Mesendoderm (in vitro differentiated cells): ENCODE results near the gene ZFYVE1.

Experiments
- DNase-seq: peaks from one replicate; pipeline ENCODE4 v3.0.0; 2013
- H2AK5ac ChIP-seq: 2 replicates; pipeline ENCODE4 v1.6.1; 2013; ENCODE audit warnings: low read length, inconsistent platforms
- H2BK120ac ChIP-seq: 2 replicates; pipeline ENCODE4 v1.6.1; 2013; ENCODE audit warnings: low read depth, mild to moderate bottlenecking, low read length, moderate library complexity, mixed read lengths
- H2BK15ac ChIP-seq: replicated peaks from 2 replicates; pipeline ENCODE4 v1.6.1; 2013; ENCODE audit warnings: low read depth, mild to moderate bottlenecking, moderate library complexity
- H2BK5ac ChIP-seq: 2 replicates; pipeline ENCODE4 v1.6.1; 2013; ENCODE audit warnings: low read length, inconsistent platforms
- H3K18ac ChIP-seq: 2 replicates; pipeline ENCODE4 v1.6.1; 2013; ENCODE audit warnings: mild to moderate bottlenecking, low read length, mixed read lengths
- H3K23ac ChIP-seq: one replicate; pipeline ENCODE4 v1.6.1; 2013; ENCODE audit warnings: low read length
- H3K27ac ChIP-seq: 2 replicates; pipeline ENCODE4 v1.5.1; 2013; ENCODE audit warnings: low read depth, mild to moderate bottlenecking, inconsistent platforms, low read length, moderate library complexity
- H3K27me3 ChIP-seq: 2 replicates; pipeline ENCODE4 v1.6.1; 2013; ENCODE audit warnings: low read length, control low read depth, mild to moderate bottlenecking, inconsistent platforms; ENCODE audit not compliant: insufficient read depth, poor library complexity
- H3K36me3 ChIP-seq: 2 replicates; pipeline ENCODE4 v1.6.1; 2013; ENCODE audit warnings: low read length, inconsistent platforms; ENCODE audit not compliant: control insufficient read depth, insufficient read depth
- H3K4ac ChIP-seq: one replicate; pipeline ENCODE4 v1.6.1; 2013; ENCODE audit warnings: low read depth, mild to moderate bottlenecking, low read length, moderate library complexity
- H3K4me1 ChIP-seq: 2 replicates; pipeline ENCODE4 v1.6.1; 2013; ENCODE audit warnings: low read depth, low read length, inconsistent platforms; ENCODE audit not compliant: control insufficient read depth
- H3K4me2 ChIP-seq: 2 replicates; pipeline ENCODE4 v1.6.1; 2013; ENCODE audit warnings: low read length
- H3K4me3 ChIP-seq: 2 replicates; pipeline ENCODE4 v1.5.1; 2013; ENCODE audit warnings: mild to moderate bottlenecking, low read length
- H3K56ac ChIP-seq: one replicate; pipeline ENCODE4 v1.6.1; 2013; ENCODE audit warnings: low read length
- H3K79me1 ChIP-seq: 2 replicates; pipeline ENCODE4 v1.6.1; 2013; ENCODE audit warnings: low read length, inconsistent platforms
- H3K79me2 ChIP-seq: 2 replicates; pipeline ENCODE4 v1.6.1; 2013; ENCODE audit warnings: mild to moderate bottlenecking, low read length; ENCODE audit not compliant: control insufficient read depth, insufficient read depth
- H3K9ac ChIP-seq: 2 replicates; pipeline ENCODE4 v1.6.1; 2013; ENCODE audit warnings: low read length, inconsistent platforms
- H4K5ac ChIP-seq: one replicate; pipeline ENCODE4 v1.6.1; 2013; ENCODE audit warnings: low read length
- H4K8ac ChIP-seq: one replicate; pipeline ENCODE4 v1.6.1; 2013; ENCODE audit warnings: low read depth, mild to moderate bottlenecking, control low read depth, low read length, moderate library complexity
- WGBS: extraction: QIAGEN DNeasy Blood & Tissue Kit; methylation state at CpG from one replicate; pipeline ENCODE4 v1.1.7; 2013; ENCODE audit warnings: low lambda C conversion rate, missing lambda C conversion rate; ENCODE audit not compliant: insufficient coverage; ENCODE audit errors: extremely low coverage; 5-methylcytosine and 5-hydroxymethylcytosine counted together

Gene ZFYVE1

GRCh38 chr14:72982146-72982708, 44.7 kb downstream of the ZFYVE1 start:
- H2BK5ac ChIP-seq = no peak overlapping the region
- no peak overlapping the region for H3K4ac ChIP-seq
- no peak overlapping the region for H4K8ac ChIP-seq
- no peak overlapping the region for H3K4me2 ChIP-seq
- no peak overlapping the region for H3K18ac ChIP-seq
- WGBS = no CpG with 5 or more reads among the region's 3 CpGs
- no peaks in the 10 kb centered on the region for H3K36me3 ChIP-seq
- no peak overlapping the region for H3K56ac ChIP-seq
- H4K5ac ChIP-seq = no peak overlapping the region
- no peaks in the 10 kb centered on the region for H3K4me1 ChIP-seq
- no peaks in the 10 kb centered on the region for H3K27me3 ChIP-seq
- no peak for DNase-seq
- no peaks in the 10 kb centered on the region for H3K79me2 ChIP-seq
- no peak overlapping the region for H2BK120ac ChIP-seq
- H3K4me3 ChIP-seq = no peak overlapping the region
- no peak overlapping the region for H3K23ac ChIP-seq
- H2BK15ac ChIP-seq = no peak overlapping the region
- H2AK5ac ChIP-seq = no peak overlapping the region
- H3K9ac ChIP-seq = no peak overlapping the region
- H3K27ac ChIP-seq = no peak overlapping the region
- H3K79me1 ChIP-seq = no peaks in the 10 kb centered on the region

- Histone ChIP-seq H3K56ac (no peak overlapping the region), H3K79me1 (no peaks in the 10 kb centered on the region), H2BK15ac (no peak overlapping the region), H3K27me3 (no peaks in the 10 kb centered on the region), H3K23ac (no peak overlapping the region), H3K4me3 (no peak overlapping the region), H3K27ac (no peak overlapping the region), H3K36me3 (no peaks in the 10 kb centered on the region), H2BK120ac (no peak overlapping the region), H3K4me1 (no peaks in the 10 kb centered on the region), H2BK5ac (no peak overlapping the region), H3K9ac (no peak overlapping the region), H2AK5ac (no peak overlapping the region), H4K5ac (no peak overlapping the region), H3K79me2 (no peaks in the 10 kb centered on the region), H3K18ac (no peak overlapping the region), H4K8ac (no peak overlapping the region), H3K4ac (no peak overlapping the region), H3K4me2 (no peak overlapping the region)
- no CpG with 5 or more reads among the region's 8 CpGs for WGBS
- DNase-seq = no peak
Measured at GRCh38 chr14:72980863-72981262, 46.0 kb downstream of the ZFYVE1 start.

DNA sequence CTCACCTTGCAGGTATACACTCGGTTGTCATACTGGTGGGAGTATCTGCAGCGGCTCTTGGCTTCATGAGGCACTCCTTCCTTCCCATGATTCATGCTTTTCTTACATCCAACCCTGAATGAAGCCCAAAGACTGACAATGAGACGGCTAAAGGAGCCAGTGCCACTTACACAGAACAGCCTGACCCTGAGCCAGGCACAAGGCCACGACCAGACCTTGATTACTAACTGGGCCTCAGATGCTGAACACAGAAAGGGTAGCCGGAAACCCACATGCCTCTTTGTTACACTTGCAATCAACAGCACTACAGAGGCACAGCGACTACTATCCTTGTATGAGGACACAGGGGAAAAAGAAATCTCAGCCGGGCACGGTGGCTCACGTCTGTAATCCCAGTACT, 48.0 kb downstream of the ZFYVE1 start:
- peaks cover 2% of the 10 kb centered on the region for H3K36me3 ChIP-seq
- WGBS = no CpG with 5 or more reads among the region's 9 CpGs
- H4K5ac ChIP-seq = no peak overlapping the region
- H3K4me1 ChIP-seq = no peaks in the 10 kb centered on the region
- no peak overlapping the region for H2BK120ac ChIP-seq
- no peak overlapping the region for H3K4ac ChIP-seq
- no peak overlapping the region for H3K18ac ChIP-seq
- H3K27me3 ChIP-seq = no peaks in the 10 kb centered on the region
- no peak overlapping the region for H2AK5ac ChIP-seq
- H3K4me3 ChIP-seq = no peak overlapping the region
- no peak overlapping the region for H3K4me2 ChIP-seq
- H4K8ac ChIP-seq = no peak overlapping the region
- no peak overlapping the region for H3K9ac ChIP-seq
- H3K79me1 ChIP-seq = no peaks in the 10 kb centered on the region
- no peak overlapping the region for H3K27ac ChIP-seq
- H3K23ac ChIP-seq = no peak overlapping the region
- H2BK5ac ChIP-seq = no peak overlapping the region
- no peak for DNase-seq
- H2BK15ac ChIP-seq = no peak overlapping the region
- no peaks in the 10 kb centered on the region for H3K79me2 ChIP-seq
- H3K56ac ChIP-seq = no peak overlapping the region

DNA sequence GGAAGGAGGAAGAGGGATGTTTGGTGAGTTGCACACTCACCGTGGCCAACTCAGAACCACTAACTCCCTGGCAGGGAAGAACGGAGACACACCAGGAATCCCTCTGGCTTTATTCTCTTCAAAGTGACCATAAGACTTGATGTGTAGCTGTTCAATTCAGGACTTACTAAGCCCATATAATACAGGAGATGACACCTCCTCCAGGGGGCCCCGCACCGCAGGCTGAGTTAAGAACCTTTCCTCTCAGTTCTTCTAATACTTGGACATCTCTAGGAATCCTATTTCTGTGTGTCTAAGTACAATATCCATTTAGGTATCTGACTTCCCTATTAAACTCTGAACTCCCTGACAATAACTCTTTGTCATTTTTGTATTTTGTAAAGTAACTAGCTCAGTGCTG, 51.1 kb downstream of the ZFYVE1 start:
- H3K56ac ChIP-seq = no peak overlapping the region
- H3K4me1 ChIP-seq = no peaks in the 10 kb centered on the region
- no peak overlapping the region for H4K5ac ChIP-seq
- no peak overlapping the region for H2BK120ac ChIP-seq
- no peak overlapping the region for H2AK5ac ChIP-seq
- no peak overlapping the region for H2BK5ac ChIP-seq
- no peak overlapping the region for H3K4me2 ChIP-seq
- H3K27ac ChIP-seq = no peak overlapping the region
- no peak overlapping the region for H2BK15ac ChIP-seq
- H3K9ac ChIP-seq = no peak overlapping the region
- no peaks in the 10 kb centered on the region for H3K79me1 ChIP-seq
- H3K18ac ChIP-seq = no peak overlapping the region
- H3K36me3 ChIP-seq = peaks cover 2% of the 10 kb centered on the region
- no peak overlapping the region for H3K23ac ChIP-seq
- peak; percentile 22 for DNase-seq
- no peak overlapping the region for H4K8ac ChIP-seq
- no peaks in the 10 kb centered on the region for H3K27me3 ChIP-seq
- no peaks in the 10 kb centered on the region for H3K79me2 ChIP-seq
- no peak overlapping the region for H3K4ac ChIP-seq
- no CpG with 5 or more reads among the region's 4 CpGs for WGBS
- H3K4me3 ChIP-seq = no peak overlapping the region

- H3K36me3 ChIP-seq = peaks cover 2% of the 10 kb centered on the region
- H2BK15ac ChIP-seq = no peak overlapping the region
- H3K27ac ChIP-seq = no peak overlapping the region
- no peak overlapping the region for H4K5ac ChIP-seq
- no peaks in the 10 kb centered on the region for H3K4me1 ChIP-seq
- no peak overlapping the region for H3K4me3 ChIP-seq
- no peak overlapping the region for H2BK5ac ChIP-seq
- no peak overlapping the region for H3K18ac ChIP-seq
- H3K79me1 ChIP-seq = no peaks in the 10 kb centered on the region
- H3K79me2 ChIP-seq = no peaks in the 10 kb centered on the region
- no peak overlapping the region for H3K4me2 ChIP-seq
- no peak overlapping the region for H3K56ac ChIP-seq
- H2AK5ac ChIP-seq = no peak overlapping the region
- DNase-seq = no peak
- no peak overlapping the region for H4K8ac ChIP-seq
- no peak overlapping the region for H3K4ac ChIP-seq
- no peak overlapping the region for H3K23ac ChIP-seq
- WGBS = no CpG with 5 or more reads among the region's 12 CpGs
- H3K27me3 ChIP-seq = no peaks in the 10 kb centered on the region
- no peak overlapping the region for H2BK120ac ChIP-seq
- H3K9ac ChIP-seq = no peak overlapping the region
Measured at GRCh38 chr14:72974661-72975060, 52.2 kb downstream of the ZFYVE1 start.

DNA sequence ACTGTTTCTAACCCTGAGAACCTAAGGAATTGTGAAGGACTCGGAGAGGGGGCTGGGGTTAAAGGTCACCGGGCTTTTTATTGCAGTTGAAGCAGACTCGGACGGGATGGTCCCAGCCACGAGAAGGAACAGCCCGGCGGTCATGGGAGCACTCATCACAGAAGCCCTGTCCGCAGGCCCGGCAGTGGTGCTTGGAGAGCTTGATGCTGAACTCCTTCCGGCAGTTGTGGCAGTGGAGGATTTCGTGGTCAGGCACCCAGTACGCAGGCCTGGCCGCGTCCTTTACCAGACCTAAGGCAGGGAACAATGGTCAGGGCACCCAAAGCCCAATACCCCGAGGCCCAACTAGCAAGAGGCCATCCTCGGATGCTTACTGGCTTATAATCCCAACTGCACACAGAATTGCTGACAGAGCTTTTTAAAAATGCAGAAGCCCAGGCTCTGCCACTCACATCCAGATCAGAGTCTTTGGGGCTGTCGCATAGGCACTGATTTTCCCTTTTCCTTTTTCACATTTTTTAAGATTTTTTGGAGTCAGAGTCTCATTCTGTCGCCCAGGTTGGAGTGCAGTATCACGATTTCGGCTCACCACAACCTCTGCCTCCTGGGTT, 56.0 kb downstream of the ZFYVE1 start:
- Histone ChIP-seq H3K23ac (no peak overlapping the region), H2BK120ac (no peak overlapping the region), H3K4ac (no peak overlapping the region), H3K18ac (no peak overlapping the region), H2AK5ac (no peak overlapping the region), H2BK5ac (no peak overlapping the region), H3K79me2 (no peaks in the 10 kb centered on the region), H3K4me3 (no peak overlapping the region), H2BK15ac (no peak overlapping the region), H3K4me1 (no peaks in the 10 kb centered on the region), H4K5ac (no peak overlapping the region), H3K27ac (no peak overlapping the region), H3K36me3 (peaks cover 4% of the 10 kb centered on the region), H3K9ac (no peak overlapping the region), H3K56ac (no peak overlapping the region), H3K79me1 (no peaks in the 10 kb centered on the region), H4K8ac (no peak overlapping the region), H3K27me3 (no peaks in the 10 kb centered on the region), H3K4me2 (no peak overlapping the region)
- DNase-seq = no peak
- no CpG with 5 or more reads among the region's 20 CpGs for whole genome bisulfite sequencing
